Glomerular endothelial cell (primary cell): ENCODE data around the gene NFKBIB. TPM values are rescaled to one million over a fixed set of nuclear protein-coding genes. Genes with fewer than 3 reads are reported as not detected.
A peak's percentile ranks its signal among the peaks of the same experiment; 100 is the strongest.
"Not testable (repeated sequence)": the region's sequence is repeated elsewhere in the genome, so short reads cannot be mapped to it uniquely, and the experiment has no call there.

ENCODE experiments used
- DNase-seq: peaks from one replicate; pipeline ENCODE4 v3.0.0-alpha.2; 2011; ENCODE audit warnings: low read depth, low spot score; ENCODE audit errors: extremely low read depth
- total RNA-seq: library from RNA; depleted of rRNA; stranded (reverse); fragments of >200 nt; gene quantifications from 2 replicates; pipeline ENCODE4 v1.2.3, GENCODE V29; 2015

The NFKBIB gene, protein sequence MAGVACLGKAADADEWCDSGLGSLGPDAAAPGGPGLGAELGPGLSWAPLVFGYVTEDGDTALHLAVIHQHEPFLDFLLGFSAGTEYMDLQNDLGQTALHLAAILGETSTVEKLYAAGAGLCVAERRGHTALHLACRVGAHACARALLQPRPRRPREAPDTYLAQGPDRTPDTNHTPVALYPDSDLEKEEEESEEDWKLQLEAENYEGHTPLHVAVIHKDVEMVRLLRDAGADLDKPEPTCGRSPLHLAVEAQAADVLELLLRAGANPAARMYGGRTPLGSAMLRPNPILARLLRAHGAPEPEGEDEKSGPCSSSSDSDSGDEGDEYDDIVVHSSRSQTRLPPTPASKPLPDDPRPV
- total RNA-seq = 19.5 and 36.9 TPM in 2 replicates

DNA sequence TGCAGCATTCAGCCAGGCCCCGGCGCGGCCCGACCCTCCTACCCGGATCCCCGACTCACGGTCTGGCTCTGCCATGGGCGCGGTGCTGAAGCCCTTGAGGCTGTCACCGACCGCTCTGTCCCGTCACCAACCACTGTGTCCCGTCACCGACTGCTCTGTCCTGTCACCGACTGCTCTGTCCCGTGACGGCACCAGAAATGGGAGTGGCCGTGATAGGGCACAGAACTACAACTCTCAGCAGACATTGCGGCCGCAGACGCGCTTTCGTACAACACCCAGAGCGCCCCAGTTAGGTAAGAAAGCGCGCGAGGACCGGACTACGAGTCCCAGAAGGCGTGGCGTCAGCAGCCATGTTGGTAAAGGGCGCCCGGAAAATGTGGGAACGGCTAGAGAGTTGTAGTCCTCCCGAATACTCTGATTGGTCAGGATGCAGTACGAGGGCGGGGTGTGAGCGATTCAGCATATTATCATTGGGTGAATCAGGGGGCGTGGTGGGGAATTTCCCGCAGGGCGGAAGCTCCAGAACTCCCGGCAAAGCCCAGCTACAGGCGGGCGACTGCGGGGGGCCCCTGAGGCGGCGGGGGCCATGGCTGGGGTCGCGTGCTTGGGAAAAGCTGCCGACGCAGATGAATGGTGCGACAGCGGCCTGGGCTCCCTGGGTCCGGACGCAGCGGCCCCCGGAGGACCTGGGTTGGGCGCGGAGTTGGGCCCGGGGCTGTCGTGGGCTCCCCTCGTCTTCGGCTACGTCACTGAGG, at the start of gene NFKBIB, which contains the start of gene SIRT2:
Gene NFKBIB, plus strand, starts transcription at position 523 of the 755 bp plus-strand sequence. Its CDS starts 64 bp downstream, at position 587.
Gene SIRT2, minus strand, starts transcription at position 172 of the 755 bp plus-strand sequence. Its CDS starts 97 bp downstream, at position 75.
- DNase-seq = peak; percentile 99

DNA sequence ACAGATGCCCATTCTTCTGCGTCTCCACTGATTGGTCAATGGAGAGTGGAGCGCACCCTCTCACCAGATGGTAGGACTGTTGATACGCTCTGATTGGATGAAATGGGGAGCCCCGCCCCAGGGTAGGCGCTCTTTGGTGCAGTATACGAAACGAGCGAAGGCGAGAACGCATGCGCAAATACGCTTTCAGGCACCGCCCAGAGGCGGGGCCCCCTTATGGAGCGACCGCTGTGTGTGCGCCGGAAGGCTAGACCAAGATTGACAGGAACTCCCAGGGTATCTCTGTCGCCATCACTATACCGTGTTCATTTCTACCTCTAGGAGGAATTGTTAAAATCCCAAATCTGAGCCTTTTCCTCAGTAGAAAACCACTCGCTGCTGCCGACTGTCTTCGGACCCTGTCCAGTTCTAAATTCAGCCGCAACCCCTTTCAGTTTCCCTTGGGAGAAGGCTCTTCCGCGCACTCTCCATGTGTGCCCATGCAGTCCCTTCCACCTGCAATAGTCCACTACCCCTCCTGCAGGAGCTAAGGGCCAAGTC, 49.3 kb upstream of the NFKBIB start:
- no peak for DNase-seq

DNA sequence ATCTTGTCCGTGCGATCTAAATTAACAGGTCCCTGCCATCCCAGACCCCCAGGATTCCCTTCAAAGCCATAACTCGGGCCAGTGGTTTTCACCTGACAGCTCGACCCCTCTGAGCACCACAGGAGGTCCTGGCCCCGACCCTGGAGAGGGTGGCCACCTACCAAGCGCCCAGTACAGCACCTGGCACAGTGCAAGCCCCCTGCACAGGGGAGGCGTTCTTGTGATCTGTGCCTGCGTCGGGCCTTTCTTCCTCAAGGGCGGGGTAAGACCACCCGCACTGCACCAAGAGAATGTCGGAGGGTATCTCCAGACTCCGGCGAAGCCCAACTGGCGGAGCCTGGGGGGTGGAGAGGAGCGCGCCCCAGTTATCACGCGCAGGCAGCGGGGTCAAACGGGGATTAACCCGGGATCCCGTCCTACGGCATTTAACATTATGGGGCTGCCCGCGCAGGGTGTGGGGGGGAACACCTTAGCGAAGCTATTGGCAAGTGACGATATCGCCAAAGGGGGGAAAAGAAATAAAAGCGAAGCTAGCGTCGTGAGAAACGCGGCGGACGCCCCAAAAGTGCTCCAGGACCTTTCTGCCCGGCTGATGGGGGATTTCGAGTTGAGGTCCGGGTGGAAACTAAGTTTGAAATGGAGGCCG, 48.7 kb upstream of the NFKBIB start:
- no peak for DNase-seq

DNA sequence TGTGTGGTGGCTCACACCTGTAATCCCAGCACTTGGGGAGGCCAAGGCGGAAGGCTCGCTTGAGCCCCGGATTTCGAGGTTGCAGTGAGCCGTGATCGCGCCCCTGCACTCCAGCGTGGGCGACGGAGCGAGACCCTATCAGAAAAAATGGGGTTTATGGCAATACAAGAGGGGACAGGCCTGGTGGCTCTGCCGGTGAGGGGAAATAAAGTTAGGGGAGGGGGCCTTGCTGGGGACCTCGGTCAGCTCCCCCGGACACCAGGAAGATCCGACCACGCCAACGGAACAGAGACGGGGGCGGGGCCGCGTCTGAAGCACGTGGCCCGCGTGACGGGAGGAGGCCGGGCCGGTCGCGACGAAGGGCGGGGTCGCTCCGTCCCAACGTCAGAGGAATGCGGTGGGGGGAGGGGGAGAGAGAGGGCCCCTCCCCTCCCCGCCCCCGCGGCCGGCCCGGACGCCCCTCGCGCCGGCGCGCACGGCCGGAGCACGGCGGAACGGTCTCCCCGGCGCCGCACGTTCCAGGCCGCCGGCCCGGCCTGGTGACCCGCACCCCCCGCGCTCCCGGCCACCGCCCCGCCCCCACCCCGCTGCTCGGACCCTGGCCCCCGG, 48.0 kb upstream of the NFKBIB start:
- DNase-seq = no peak

DNA sequence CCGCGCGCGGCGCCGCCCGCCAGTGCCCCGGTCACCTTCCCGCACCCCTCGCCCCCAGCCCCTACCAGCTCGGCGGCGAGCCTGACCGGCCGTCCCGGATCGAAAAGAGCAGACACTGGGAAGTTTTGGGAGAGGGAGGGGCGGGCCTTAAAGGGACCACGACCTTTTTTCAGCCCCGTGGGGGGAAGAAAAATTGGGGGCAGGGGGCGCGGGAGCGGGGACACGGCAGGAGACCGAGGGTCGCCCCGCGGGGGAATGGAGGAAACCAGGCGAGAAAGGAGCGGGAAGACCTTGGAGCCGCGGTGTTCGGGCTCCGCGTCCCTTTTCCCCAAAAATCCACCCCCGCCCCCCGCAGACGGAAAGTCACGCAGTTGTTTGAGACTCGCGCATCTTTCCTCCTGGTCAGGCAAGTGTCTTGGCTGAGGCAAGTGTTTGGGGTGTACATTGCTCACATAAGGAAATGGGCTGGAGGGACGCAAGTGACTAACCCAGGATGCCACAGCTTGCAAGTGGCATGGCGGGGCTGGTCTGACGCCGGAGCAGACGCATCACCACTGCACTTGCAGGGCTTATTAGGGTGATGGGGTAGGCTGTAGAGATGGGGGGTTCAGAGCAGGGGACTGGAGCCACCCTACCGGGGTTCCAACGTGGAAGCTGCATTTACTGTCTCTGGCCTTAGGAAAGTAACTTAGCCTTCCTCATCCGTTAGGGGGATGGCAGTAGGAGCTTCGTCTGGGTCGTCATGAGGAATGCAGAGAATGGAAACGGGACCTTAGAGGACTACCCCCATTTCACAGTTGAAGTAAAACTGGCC, 47.3 kb upstream of the NFKBIB start:
- DNase-seq = no peak

DNA sequence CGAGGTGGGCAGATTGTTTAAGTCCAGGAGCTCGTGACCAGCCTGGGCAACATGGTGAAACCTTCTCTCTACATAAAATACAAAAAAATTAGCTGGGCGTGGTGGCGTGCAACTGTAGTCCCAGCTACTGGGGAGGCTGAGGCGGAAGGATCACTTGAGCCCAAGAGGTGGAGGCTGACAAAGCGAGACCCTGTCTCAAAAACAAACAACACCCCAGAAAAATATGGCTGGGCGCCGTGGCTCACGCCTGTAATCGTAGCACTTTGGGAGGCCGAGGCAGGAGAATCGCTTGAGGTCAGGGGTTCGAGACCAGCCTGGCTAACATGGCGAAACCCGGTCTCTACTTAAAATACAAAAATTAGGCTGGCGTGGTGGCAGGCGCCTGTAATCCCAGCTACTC, 46.6 kb upstream of the NFKBIB start:
- no peak for DNase-seq

DNA sequence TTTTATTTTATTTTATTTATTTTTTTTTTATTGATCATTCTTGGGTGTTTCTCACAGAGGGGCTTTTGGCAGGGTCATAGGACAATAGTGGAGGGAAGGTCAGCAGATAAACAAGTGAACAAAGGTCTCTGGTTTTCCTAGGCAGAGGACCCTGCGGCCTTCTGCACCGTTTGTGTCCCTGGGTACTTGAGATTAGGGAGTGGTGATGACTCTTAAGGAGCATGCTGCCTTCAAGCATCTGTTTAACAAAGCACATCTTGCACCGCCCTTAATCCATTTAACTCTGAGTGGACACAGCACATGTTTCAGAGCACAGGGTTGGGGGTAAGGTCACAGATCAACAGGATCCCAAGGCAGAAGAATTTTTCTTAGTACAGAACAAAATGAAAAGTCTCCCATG, 44.8 kb upstream of the NFKBIB start:
- not testable (repeated sequence) for DNase-seq

DNA sequence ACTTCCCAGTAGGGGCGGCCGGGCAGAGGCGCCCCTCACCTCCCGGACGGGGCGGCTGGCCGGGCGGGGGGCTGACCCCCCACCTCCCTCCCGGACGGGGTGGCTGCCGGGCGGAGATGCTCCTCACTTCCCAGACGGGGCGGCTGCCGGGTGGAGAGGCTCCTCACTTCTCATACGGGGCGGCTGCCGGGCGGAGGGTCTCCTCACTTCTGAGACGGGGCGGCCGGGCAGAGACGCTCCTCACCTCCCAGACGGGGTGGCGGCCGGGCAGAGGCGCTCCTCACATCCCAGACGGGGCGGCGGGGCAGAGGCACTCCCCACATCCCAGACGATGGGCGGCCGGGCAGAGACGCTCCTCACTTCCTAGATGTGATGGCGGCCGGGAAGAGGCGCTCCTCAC, 44.0 kb upstream of the NFKBIB start:
- not testable (repeated sequence) for DNase-seq

DNA sequence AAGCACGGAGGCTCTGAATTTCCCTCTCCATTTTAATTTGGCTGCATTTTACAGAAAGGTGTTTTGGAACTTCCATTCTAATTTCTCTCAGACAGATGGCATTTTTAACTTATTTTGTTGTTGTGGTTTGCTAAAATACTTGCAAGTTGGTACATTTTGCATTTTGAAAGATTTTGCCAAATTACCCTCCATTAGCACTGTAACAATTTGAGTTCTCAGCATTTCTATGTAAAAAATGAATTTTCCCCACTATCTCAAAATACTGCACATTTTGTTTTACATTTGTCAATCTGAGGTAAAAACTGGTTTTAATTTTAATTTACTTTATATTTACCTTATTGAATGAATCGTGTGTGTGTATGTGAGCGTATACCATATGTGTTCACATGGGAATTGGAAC, 43.0 kb upstream of the NFKBIB start:
- no peak for DNase-seq

DNA sequence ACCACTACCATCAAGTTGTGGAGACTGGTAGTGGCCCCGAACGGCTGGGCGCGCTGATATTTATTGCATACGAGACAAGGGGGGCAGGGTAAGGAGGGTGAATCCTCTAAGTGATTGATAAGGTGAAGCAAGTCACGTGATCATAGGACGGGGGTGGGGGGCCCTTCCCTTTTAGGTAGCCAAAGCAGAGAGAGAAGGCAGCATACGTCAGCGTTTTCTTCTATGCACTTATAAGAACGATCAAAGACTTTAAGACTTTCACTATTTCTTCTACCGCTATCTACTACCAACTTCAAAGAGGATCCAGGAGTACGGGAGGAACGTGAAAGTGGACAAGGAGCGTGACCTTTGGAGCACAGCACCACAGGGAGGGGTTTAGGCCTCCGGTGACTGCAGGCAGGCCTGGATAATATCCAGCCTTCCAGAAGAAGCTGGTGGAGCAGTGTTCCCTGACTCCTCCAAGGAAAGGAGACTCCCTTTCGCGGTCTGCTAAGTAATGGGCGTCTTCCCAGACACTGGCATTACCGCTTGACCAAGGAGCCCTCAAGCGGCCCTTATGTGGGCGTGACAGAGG, 40.1 kb upstream of the NFKBIB start:
- not testable (repeated sequence) for DNase-seq

DNA sequence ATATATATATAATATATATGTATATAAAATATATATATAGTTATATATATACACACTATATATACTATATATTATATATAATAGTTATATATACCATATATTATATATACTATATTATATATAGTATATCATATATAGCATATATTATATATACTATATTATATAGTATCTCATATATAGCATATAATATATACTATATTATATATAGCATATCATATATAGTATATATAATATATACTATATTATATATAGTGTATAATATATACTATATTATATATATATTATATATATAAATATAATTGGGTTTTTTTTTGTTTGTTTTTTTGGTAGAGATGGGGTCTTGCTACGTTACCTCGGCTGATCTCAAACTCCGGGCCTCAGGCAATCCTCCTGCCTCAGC, 38.4 kb upstream of the NFKBIB start:
- DNase-seq = no peak

DNA sequence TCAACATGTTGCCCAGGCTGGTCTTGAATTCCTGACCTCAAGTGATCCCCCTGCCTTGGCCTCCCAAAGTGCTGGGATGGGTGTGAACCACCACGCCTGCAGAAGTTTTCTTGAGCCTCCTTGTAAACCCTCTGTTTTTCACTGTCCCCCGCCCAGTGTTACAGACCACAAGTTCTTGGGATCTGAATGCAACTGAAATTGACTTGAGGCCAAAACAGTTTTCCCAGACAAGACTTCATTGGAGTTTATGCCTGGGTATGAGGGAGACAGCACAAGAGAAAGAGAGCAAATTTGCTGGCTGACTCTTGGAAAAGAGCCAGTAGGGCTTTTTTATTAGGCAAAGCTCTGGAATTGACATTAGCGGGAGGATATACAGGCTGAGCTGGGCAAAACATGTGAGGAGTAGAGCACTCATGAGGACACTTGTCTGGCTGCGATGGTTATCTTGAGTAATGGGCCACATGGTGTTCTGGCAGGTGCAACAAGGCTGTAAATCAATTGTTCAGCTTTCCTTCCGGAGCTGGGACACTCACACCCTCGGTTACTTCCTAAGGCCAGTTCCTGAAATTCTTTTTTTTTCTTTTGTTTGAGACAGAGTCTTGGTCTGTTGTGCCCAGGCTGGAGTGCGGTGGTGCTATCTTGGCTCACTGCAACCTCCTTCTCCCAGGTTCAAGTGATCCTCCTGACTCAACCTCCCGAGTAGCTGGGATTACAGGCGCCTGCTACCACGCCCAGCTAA, 37.3 kb upstream of the NFKBIB start:
- DNase-seq = peak; percentile 71

DNA sequence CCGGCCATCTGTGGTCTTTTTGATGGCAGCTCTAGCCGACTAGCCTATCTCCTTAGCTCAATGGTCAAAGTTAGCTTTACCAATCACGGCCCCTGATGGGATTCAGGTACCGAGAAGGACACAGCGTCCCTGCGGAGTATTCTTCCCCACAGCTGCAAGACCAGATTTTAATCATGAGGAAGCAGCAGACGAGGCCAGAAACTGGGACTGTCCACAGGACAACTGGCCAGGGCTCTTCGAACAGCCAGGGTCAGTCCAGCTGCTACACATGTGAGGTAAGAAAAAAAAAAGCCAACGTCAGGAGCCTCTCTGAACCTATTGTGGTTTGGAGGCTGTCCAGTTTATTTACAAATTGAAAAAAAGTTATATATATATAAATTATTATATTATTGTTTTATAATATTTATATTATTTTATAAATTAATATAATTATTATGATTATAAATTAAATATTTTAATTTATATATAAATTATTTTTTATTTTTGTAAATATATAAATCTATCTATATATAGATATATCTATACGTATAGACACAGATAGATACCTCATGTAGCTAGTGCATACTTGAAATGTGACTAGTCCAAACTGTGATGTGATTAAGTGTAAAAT, 32.5 kb upstream of the NFKBIB start:
- no peak for DNase-seq

DNA sequence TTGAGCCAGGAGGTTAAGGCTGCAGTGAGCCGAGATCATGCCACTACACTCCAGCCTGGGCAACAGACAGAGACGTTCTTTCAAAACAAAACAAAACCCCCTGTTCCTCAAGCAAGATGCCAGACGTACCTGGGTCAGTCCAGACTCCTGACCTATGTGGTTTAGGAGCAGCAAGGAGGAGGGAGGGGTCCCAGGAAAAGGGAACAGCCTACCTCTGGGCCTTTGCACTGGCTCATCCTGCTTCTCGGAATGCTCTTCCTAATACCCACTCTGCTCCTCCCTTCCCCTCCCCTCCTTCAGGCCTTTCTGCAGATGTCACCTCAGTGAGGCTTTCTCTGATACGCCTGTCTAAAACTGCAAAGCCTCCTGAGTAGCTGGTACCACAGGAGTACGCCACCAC, 31.2 kb upstream of the NFKBIB start:
- no peak for DNase-seq

DNA sequence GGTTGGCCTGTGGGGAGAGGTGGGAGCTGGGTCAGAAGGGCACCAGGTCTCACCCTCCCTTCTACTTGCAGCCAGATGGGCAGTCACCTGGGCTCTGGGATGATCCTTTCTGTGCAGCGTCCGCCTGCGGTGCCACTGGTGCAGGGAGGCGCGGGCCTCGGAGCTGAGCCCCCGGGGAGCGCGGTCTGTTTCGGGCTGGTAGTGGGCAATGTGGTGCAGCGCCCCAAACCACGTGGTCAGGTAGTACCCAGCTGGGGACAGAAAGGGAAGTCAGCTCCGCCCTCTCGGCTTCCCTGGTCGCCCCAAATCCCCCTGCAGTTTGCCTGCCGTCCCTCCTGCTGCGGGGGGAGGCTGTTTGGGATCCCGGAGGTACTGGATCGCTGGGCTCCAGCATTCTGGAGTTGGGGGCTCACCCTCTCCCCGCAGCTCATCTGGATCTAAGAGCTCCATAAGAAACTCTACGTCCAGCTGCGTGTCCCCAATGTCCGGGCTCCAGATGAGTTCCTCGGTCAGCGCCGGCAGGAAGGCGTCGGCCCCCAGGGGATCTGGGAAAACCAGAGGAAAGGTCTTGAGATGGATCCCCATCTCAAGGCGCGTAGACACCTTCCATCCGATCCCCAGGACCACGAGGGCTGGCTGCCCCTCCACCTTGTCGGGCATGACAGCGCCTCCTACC, 30.5 kb upstream of the NFKBIB start:
- no peak for DNase-seq

DNA sequence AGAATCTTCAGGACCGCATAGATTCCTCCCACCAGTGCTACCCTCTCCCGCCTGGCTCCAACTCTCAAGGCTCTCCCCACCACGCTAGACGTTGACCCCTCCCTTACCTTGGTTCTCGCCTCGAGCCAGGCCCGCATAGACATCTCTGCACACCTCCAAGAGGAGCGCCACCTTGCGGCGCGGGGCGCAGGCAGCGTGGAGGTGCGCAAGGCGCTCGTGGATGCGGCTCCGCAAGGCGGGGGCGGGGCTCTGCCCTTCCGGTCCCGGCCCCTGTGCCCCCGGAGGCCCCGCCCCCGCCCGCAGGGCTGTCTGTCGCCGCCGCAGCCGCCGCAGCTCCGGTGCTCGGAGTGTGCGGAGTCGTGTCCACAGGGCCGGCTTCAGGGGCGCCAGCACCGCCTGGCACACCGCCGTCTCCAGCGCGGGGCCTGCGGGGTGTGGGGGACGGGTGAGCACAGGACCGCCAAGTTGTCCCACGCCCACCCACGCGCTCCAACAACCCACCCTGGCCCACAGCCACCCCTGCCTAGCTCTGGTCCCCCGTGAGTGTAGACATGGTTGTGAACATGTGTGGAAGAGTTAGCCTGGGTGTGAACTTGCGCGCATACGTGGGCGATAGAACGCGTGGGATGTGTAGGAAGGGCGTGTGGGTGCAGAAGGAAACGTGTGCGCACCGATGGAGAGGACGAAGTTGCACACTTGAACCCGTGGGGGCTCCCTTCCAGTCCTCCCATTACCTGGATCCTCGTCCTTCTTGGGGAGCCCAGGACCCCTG, 29.7 kb upstream of the NFKBIB start:
- no peak for DNase-seq

DNA sequence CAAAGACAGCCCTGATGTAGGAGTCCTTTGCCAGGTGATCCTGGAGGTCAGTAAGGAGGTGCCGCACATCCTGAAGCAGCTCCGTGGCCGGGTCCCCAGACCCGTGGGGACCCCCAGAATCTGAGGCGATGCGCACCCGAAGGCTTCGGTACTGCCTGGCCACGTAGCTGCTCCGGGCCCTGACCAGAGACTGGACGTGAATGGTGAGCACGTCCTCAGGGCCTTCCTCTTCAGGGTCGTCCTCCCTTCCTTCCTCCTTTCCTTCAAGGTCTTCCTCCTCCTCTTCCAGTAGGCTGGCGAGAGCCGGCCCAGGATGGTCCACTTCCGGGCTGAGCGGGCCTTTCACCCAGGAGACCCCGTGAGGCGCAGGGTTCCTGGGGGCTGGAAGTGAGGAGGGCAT, 29.2 kb upstream of the NFKBIB start:
- no peak for DNase-seq
